ENCODE data around the gene VRK3.

VRK3 gene

DNA sequence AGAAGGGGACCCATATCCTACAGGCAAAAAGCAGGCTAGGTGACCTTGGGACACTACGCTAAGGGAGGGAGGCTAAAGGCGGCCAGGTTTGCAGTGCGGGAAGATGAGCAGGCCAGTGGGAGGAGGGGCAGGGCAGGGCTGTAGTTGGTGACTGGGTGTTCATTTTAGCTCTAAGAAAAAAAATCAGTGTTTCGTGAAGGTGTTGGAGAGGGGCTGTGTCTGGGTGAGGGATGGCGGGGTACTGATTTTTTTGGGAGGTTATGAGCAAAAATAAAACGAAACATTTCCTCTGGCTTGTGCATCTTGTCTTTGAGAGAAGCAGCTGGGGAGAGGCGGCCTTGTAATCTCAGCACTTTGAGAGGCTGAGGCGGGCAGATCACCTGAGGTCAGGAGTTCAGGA, 91.5 kb downstream of the VRK3 start:
- no peak for DNase-seq (ENCODE audit: insufficient read length, low spot score)
- no peak for FAIRE-seq

DNA sequence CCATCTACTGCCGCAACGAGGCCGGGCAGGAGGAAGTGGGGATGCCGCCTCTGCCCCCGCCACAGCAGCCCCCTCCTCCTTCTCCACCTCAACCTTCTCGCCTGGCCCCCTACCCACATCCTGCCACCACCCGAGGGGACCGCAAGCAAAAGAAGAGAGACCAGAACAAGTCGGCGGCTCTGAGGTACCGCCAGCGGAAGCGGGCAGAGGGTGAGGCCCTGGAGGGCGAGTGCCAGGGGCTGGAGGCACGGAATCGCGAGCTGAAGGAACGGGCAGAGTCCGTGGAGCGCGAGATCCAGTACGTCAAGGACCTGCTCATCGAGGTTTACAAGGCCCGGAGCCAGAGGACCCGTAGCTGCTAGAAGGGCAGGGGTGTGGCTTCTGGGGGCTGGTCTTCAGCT, 92.4 kb downstream of the VRK3 start:
- no peak for DNase-seq (ENCODE audit: insufficient read length, low spot score)
- FAIRE-seq, result no peak

DNA sequence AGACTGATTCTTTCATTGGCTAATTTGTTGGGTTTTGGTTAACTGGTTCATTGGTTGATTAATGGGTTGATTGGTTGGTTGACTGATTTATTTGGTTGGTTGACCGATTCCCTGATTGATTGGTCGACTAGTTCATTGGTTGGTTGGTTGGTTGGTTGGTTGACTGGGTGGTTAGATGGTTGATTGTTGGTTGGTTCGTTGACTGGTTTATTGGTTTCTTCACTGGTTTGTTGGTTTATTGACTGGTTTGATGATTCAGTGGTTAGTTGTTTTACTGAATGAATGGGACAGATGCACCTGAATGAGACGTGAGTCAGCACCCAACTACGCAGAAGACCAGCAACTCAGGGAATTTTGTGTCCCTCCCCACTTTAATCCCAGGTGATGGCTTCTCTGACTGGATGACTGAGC, 93.1 kb downstream of the VRK3 start:
- DNase-seq (ENCODE audit: insufficient read length, low spot score) (no peak), FAIRE-seq (no peak)

DNA sequence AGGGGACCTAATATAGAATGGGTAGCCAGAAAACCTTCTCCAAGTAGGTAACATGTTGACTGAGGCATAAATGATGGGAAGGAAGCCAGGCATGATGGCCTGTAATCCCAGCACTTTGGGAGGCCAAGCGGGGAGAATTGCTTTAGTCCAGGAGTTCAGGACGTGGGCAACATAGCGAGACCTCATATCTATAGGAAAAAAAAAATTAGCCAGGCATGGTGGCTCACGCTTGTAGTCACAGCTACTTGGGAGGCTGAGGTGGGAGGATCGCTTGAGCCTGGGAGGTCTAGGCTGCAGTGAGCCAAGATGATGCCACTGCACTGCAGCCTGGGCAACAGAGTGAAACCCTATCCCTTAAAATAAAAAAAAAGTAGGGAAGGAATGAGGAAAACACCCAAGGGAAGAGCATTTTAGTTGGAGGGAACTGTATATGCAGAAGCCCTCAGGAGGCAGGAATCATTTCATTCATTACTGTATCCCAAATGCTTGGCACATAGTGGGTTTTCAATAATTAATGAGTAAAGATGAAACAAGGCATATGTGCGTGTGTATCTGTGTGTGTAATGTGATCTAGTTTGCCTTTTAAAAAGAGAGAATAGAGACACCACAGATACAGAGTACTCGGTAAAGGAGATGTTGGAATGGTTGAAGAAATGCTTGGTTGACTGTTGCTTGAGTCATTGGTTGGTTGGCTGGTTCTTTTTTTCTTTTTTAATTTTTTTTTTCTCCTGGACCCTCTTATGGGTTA, 93.7 kb downstream of the VRK3 start:
- FAIRE-seq (no peak), DNase-seq (ENCODE audit: insufficient read length, low spot score) (no peak)

DNA sequence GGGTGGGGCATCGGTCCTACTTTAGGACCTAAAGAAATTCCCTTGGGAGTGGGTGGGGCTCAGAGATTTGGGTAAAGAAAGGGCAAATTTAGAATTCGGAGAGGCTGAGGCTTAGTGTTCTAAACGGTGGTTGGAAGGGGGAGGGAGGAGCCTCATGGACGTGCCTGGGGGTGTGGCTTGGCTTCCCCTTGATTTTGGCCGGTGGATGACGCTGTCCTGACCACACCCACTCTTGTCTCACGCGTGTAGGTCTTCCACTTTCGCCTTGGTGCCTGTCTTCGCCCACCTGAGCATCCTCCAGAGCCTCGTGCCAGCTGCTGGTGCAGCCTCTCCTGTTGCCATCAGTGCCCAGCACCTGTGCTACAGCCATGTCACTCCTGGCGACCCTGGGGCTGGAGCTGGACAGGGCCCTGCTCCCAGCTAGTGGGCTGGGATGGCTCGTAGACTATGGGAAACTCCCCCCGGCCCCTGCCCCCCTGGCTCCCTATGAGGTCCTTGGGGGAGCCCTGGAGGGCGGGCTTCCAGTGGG, 94.6 kb downstream of the VRK3 start:
- FAIRE-seq, result no peak
- DNase-seq (ENCODE audit: insufficient read length, low spot score), result no peak

DNA sequence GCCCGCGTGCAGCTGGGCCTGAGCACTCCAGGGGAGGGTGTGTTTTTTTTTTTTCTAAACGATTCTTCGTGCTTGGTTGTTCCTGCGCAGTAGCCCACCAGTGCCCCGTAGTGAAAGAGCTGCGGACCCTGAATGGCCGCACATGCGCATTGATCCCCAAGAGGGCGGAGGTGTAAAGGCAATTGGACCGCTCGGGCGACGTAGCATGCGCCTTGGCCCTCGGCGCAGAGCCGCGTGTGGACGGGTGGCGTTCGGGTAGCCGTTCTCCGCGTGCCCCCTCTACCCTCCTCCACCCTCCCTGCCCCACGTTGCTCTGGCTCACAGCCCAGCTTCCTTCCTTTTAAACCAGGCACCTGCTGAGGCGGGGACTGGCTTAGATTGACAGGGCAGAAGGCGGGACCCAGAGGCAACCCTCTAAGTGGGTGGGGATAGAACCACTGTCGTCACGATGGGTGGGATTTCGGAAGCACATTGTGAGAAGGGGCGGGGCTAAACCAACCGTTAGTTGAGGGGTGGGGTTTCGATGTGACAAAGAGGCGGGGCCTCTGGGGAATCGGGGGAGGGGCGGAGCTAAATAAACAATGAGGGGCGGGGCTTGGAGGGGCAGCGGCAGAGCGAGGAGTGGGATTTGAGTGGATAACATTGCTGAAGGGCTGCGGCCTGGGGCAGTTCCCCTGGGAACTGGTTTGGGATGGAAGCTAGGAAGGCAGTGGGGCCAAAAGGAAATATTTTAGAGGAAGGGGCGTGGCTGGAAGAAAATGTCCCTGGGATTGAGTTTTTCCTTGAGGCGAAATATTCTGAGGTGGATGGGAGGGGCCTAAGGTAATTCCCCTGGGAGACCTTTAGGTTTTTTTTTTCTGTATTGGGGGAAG, 95.3 kb downstream of the VRK3 start:
- FAIRE-seq, result peak; percentile 99
- DNase-seq (ENCODE audit: insufficient read length, low spot score), result peak; percentile 78

DNA sequence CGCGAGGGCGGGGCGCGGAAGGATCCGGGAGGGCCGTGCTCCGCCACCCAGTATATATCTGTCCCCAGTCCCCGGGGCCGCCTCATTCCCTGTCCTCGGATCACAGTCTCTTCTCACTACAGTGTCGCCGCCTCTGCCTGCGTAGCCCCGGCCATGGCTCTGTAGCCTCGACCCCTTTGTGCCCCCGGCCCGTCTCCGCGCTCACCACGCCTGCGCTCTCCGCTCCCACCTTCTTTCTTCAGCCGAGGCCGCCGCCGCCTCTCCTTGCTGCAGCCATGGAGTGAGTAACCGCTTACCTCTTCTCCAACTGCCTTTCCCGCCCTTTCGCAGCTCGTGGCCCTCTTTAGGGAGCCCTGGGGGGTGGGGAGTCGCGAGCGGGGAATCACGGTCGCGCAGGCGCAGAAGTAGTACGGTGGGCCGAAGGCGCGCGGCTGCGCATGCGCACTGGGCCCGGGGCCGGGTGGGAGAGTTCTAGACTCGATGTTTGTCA, 96.0 kb downstream of the VRK3 start, which contains the start of the genes ATF5 and NUP62:
Gene ATF5, plus strand, starts transcription at position 85 of the 490 bp plus-strand sequence. CDS start 1,646 bp downstream, outside the sequence.
Gene NUP62, minus strand, starts transcription at position 384 of the 490 bp plus-strand sequence. CDS start 19,697 bp downstream, outside the sequence.
- FAIRE-seq (no peak), DNase-seq (ENCODE audit: insufficient read length, low spot score) (peak; percentile 89)

DNA sequence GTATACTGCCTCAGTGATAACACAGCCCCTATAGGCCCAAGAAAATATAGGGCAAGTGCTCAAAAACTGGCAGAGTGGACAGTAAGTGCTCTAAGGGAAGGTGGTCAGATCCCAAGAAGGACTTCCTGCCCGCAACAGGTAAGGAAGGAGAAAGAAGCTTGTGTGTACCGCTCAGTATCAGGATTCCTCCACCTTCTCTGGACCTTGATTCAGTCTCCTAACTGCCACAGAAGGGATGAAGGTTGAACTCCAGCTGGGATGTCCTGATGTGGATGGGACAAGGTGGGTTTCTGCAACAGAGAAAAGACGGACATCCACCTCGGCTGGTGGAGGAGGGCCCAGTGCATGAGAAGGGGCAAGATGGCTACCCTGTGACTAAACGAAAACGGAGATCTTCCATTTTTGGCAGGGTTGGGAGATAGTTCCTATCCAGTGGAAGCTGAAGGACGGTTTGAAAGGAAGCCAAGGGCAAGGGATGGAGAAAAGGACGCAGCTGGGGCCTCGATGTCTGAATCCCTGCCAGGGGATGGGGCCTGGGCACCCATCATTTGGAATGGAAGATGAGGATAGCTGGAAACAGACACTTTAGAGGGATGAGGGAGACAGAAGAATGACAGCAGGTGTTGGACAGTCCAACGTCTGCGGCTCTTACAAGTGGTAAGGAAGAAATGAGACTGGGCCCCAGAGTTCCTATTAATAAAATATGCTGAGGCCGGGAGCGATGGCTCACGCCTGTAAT, 97.5 kb downstream of the VRK3 start:
- DNase-seq (ENCODE audit: insufficient read length, low spot score) (no peak), FAIRE-seq (peak; percentile 70)

DNA sequence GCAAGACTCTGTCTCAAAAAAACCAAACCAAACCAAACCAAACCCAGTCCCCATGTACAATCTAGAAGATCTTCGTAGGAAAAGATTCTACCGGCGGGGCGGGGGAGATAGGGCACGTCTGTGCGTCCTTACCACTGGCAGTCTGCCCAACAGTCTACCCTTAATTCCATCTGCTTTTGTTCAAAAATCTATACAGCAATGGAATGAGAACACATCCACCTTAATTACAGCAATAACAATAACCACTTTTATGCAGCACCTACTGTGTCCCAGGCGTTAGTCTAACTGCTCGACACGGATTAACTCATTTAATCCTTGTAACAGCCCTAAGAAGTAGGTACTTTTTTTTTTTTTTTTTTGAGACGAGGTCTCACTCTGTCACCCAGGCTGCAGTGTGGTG, 98.7 kb downstream of the VRK3 start:
- DNase-seq (ENCODE audit: insufficient read length, low spot score) (no peak), FAIRE-seq (no peak)

All from GM19239 (cell line).